ENCODE results near the gene CRABP1.

GRCh38 chr15:78304216-78305066 is 35.7 kb upstream of the CRABP1 start:
- TF ChIP-seq, protein P1, sequence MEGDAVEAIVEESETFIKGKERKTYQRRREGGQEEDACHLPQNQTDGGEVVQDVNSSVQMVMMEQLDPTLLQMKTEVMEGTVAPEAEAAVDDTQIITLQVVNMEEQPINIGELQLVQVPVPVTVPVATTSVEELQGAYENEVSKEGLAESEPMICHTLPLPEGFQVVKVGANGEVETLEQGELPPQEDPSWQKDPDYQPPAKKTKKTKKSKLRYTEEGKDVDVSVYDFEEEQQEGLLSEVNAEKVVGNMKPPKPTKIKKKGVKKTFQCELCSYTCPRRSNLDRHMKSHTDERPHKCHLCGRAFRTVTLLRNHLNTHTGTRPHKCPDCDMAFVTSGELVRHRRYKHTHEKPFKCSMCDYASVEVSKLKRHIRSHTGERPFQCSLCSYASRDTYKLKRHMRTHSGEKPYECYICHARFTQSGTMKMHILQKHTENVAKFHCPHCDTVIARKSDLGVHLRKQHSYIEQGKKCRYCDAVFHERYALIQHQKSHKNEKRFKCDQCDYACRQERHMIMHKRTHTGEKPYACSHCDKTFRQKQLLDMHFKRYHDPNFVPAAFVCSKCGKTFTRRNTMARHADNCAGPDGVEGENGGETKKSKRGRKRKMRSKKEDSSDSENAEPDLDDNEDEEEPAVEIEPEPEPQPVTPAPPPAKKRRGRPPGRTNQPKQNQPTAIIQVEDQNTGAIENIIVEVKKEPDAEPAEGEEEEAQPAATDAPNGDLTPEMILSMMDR (IDR thresholded peaks at IDR 0.05 in 4 of 5, conservative IDR thresholded peaks at IDR 0.05 in 1 of 5), result no peak
- no peak for TF ChIP-seq POLR2A (IDR thresholded peaks at IDR 0.05)

Measured in gastrocnemius medialis (tissue), 4 donors.